Measurements from ENCODE around the gene POLR1A.
A peak's percentile ranks its signal among the peaks of the same experiment; 100 is the strongest.

POLR1A gene

GRCh38 chr2:86056590-86057331 is 48.9 kb downstream of the POLR1A start:
- DNase-seq = no peak

- DNase-seq = no peak
Measured at GRCh38 chr2:86055314-86055713, 50.4 kb downstream of the POLR1A start.

DNA sequence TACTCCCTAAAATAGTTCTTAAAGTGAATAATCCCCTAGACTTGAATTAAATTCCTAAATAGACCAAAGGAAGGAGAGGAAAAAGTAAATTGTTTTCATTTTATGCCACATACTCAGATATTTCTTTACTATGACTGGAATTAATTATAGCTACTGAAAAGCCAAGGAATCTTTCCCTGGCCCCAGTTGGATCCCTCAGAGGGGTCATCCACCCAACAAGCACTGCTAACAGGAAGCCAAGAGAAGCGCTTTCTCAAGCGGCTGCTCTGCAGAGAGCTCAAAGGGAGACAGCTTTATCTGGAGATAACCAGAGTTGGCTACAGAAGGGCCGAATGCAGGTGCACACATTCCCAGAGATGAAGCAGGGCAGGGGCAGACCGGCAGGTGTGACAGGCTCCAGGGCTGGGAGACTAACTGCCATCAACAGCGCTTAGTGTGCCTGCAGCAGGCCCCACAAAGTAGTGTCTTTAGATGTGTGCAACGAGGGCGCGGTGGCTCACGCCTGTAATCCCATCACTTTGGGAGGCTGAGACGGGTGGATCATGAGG is 51.1 kb downstream of the POLR1A start:
- no peak for DNase-seq

GRCh38 chr2:86053166-86053565 is 52.5 kb downstream of the POLR1A start:
- no peak for DNase-seq

GRCh38 chr2:86052676-86053075 is 53.0 kb downstream of the POLR1A start:
- DNase-seq = no peak

DNA sequence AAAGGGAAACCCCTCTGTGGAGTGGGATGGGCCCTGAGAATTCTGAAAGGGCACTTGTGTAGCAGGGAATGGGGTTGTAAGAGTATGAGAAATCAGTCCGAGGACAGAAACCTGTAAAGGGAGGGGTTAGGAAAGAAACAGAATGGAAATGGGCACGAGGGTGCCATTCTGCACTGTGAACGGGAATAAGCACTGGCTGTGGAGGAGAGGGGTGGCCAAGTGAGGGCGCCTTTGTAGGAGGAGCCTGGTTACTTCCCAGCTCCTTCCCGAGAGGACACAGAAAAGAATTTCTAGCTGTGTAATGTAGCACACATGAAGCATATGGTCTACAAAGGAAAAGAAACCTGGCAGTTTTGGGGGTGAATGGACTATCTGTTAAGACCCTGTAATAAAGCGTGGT is 53.4 kb downstream of the POLR1A start:
- no peak for DNase-seq

DNA sequence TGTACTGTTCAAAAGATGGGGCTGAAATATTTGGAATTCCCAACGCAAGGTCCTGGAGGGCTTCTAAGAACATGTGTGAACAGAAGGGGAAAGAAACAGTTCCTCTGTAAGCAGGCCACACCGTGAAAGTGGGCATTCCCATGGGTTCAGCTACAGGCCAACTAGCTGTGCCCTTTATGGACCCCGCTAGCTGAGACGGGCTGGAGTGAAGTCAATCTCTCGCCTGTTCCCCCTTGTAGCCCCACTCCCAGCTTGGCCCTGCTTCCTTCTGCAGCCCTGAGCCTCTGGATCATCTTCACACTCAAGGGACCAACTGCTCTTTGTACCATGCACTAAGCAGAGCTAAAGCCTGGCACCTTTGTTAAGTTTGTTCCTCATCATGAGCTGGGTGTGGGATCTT is 55.4 kb downstream of the POLR1A start:
- DNase-seq = no peak

DNA sequence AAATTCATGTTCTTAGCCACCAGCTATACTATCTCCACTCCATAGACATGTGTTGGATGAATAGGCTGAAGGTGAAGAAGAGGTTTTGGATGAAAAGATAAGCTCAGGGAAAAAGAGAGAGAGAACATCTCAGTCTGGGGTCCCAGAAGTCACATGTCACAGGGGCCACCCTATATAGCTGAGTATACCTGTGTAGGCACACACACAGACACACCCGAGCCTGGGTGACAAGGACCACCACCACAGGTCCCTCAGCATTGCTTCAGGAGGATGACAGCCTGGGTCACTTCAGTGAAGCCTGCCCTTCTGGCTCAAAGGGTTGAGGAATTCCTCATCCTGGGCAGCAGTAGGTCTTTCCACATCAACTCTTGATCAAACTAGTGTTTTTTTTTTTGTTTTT is 56.2 kb downstream of the POLR1A start:
- no peak for DNase-seq

- no peak for DNase-seq
Measured at GRCh38 chr2:86048888-86049287, 56.8 kb downstream of the POLR1A start.

DNA sequence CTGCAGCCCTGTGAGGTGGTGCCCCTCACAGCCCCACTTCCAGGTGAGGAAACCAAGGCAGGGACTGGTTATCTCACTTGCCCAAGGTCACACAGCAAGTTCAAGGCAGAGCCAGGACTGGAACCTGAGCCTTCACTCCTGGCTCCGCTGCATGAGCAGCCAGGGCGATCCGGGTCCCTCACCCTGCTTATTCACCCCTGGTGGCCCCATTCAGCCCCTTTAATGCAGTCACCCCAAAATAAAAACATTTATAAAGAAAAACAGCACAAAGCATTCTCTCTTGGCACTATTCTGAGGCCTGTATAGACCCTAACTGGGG is 57.3 kb downstream of the POLR1A start:
- no peak for DNase-seq

GRCh38 chr2:86047575-86048382 is 57.9 kb downstream of the POLR1A start:
- DNase-seq = no peak

GRCh38 chr2:86045541-86045940 is 60.1 kb downstream of the POLR1A start:
- no peak for DNase-seq

DNA sequence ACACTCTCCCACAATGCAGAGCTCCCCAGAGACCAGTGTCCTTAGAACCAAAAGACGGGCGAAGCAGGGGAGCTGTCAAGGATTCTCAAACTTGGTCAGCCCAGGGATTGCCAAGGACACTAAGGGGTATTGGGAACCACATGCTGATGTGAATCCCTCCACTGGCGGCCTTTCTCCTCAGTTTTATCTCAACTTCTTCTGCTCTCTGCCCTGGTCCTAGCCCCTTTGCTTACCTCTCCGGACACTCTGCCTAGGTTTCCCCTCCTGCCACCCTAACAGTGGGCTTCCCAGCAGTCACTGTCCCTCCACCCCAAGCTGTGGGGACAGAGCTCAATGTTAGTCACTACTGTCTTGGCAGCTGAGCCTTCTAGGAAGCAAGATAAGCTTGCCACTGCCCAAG is 61.1 kb downstream of the POLR1A start:
- DNase-seq = no peak

DNA sequence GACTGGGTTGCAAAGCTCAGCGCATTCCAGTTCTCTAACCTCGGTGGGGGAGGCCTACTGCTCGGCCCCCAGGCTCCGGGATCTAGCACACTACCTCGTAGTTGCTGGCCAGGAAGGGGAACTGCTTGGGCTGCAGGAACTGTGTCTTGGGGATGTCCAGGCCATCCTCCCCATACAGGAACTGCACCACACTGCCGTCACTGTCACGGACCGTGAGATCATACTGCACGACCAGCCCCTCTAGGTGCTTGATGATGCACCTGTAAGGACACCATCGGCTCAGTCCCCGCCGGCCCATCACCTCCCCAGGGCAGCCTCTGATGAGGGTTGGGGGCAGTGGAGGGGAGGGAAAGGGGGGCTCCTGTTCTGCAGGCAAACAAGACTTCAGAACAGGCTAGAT is 61.6 kb downstream of the POLR1A start:
- no peak for DNase-seq

DNA sequence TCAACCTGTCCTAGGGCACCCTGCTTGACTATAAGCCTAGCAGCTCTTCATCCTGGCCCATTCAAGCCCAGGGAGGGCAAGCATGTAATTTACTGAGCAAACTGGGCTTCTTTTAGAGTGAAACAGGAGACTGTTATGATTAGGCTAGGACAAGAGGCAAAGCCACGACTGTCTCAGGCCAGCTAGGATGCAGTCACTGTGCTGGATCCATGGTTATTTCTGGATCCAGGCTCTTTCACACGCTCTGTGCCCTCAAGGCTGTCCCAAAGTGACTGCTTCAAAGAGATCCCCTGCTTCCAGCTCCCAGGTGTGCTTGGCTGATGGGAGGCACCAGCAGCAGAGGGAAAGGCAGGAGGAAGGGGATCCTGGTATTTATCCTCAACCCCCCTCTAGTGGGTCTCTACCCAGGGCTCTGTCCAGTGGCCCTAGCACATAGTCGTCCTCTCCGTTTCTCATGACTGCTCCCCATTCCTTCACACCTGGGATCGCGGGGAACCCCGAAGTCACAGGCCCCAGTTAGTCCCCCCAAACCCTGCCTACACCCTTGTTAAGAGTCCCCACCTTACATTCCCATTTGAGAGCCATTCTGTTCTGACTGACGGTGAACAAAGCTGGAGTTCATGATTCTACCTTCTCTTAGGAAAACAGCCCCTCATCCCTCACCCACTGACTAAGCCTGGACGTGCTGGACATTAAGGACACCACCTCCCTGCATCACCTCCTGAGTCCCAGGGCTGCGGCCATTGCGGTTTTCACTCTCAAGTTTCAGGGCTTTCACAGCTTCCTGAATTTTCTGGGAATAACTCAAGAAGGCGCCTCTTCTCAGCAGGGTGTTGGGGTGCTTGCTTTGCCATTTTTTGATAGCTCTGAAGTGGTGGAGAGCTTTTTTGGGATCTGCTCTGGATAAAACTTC is 63.2 kb downstream of the POLR1A start:
- no peak for DNase-seq

DNA sequence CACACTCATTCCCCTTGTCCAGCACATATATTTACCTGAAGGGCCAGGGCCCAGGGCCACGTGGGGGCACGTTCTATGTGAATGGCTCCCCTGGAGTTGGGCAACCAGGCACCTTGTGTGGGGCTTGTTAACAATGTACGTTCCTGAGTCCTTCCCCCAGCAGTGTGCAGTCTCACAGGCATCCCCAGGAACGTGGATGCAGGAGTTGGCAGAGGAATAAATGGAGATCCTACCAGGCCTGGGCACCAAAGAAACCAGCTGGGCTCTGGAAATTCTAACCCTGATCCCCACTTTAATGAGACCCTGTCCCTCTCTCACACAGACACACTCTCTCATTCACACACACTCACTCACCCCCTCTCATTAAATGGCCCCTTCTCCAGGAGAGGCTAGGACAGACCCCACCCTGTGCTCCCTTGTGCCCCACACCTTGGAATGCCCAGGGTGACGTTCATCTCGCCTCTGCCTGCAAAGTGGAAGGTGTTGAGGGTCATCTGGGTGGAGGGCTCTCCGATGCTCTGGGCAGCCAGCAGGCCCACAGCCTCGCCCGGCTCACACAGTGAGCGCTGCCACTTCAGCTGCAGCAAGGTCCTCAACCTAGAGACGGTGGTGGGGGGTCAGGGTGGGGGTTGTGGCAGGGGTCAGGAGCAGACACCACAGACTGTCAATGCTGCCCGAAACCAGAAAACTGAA is 65.6 kb downstream of the POLR1A start:
- no peak for DNase-seq

GRCh38 chr2:86039178-86039962 is 66.3 kb downstream of the POLR1A start:
- DNase-seq = no peak

- no peak for DNase-seq
Measured at GRCh38 chr2:86038291-86039081, 67.2 kb downstream of the POLR1A start.

DNA sequence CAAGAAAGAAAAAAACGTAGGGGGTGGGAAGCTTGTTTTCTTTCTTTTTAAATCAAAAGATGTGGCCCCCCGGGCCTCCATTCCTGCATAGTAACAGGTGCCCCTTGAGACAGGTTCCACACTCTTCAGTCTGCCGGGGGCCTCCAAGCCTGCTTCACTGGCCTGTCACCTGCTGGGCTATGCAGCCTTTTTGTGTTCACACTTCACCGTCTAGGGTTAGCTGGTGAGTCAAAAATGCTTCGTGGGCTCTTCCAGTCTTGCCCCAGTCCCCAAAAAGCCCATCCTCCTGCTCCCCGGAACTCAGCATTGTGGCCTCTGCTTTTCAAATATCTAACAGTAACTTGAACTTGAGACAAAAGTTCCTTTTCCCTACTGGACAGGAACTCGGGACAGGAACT is 67.9 kb downstream of the POLR1A start:
- DNase-seq = no peak

DNA sequence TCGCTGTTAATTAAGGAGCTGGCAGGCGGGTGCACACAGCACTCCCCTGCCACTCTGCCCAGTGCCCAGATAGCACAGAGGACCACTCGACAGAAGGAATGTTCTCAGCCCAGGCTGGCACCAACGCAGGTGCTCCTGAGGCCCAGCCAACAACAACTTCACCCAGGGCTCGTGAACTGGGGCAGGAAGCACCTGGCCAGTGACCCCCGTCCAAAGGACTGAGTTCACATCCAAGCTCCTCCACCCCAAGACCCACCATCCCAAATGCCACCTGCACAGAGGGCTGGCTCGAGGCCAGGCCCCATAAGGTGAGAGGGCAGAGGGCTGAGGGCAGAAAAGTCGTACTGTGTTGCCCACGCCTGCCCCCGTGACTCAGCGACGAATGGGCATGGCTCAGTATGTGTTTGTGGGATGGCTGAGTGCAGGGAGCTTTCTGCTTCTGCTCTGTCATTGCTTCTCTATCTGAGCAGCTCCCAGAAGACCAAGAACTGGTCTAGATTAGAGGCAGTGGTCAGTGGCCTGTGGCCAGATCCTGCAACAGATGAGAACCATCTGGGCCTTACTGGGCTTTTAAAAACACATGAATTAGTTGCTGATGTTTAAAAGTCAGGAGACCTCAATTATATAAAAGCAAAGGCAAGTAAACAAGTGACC is 68.4 kb downstream of the POLR1A start:
- DNase-seq = peak; percentile 40
